Smooth muscle cell (in vitro differentiated cells): ENCODE measurements around the gene BMP2K. TPM values are rescaled to one million over a fixed set of nuclear protein-coding genes. Genes with fewer than 3 reads are reported as not detected.
A peak's percentile ranks its signal among the peaks of the same experiment; 100 is the strongest.

Experiments used
- DNase-seq: peaks from one replicate; lab custom pipeline; 2025; ENCODE audit not compliant: unreplicated experiment; lab: John Stamatoyannopoulos, UW
- H2AFZ ChIP-seq: fragments of 200-600 bp; sonication (generic); 2 replicates; pipeline ENCODE4 v1.6.0; 2016; ENCODE audit warnings: antibody characterized with exemption, low read depth, mild to moderate bottlenecking
- H3F3A ChIP-seq: fragments of 200-600 bp; sonication (generic); 2 replicates; pipeline ENCODE4 v1.6.0; 2017; ENCODE audit warnings: antibody characterized with exemption, low read depth
- H3K27ac ChIP-seq: fragments of 200-600 bp; sonication (generic); 2 replicates; pipeline ENCODE4 v1.5.1; 2016; ENCODE audit warnings: low read depth, mild to moderate bottlenecking
- H3K27me3 ChIP-seq: fragments of 200-600 bp; sonication (generic); 2 replicates; pipeline ENCODE4 v1.6.1; 2016; ENCODE audit warnings: low read depth, mild to moderate bottlenecking
- H3K36me3 ChIP-seq: fragments of 200-600 bp; sonication (generic); 2 replicates; pipeline ENCODE4 v1.5.1; 2016; ENCODE audit warnings: low read depth
- H3K4me1 ChIP-seq: fragments of 200-600 bp; sonication (generic); 2 replicates; pipeline ENCODE4 v1.5.1; 2016; ENCODE audit warnings: low read depth
- H3K4me2 ChIP-seq: fragments of 200-600 bp; sonication (generic); 2 replicates; pipeline ENCODE4 v1.6.0; 2016; ENCODE audit warnings: mild to moderate bottlenecking
- H3K4me3 ChIP-seq: fragments of 200-600 bp; sonication (generic); 2 replicates; pipeline ENCODE4 v1.5.1; 2016; ENCODE audit warnings: mild to moderate bottlenecking
- H3K79me2 ChIP-seq: fragments of 200-600 bp; sonication (generic); 2 replicates; pipeline ENCODE4 v1.6.0; 2016; ENCODE audit warnings: low read depth, mild to moderate bottlenecking
- H3K9ac ChIP-seq: fragments of 200-600 bp; sonication (generic); 2 replicates; pipeline ENCODE4 v1.6.0; 2016; ENCODE audit warnings: low read depth
- H3K9me3 ChIP-seq: fragments of 200-600 bp; sonication (generic); replicated peaks from 2 replicates; pipeline ENCODE4 v1.5.1; 2016; ENCODE audit warnings: low read depth
- H4K20me1 ChIP-seq: fragments of 200-600 bp; sonication (generic); 2 replicates; pipeline ENCODE4 v1.6.0; 2016; ENCODE audit warnings: low read depth
- CTCF ChIP-seq: fragments of 200-600 bp; sonication (generic); IDR thresholded peaks from 2 replicates; pipeline ENCODE4 v1.5.1; 2017; ENCODE audit warnings: borderline replicate concordance, mild to moderate bottlenecking, antibody characterized with exemption; ENCODE audit not compliant: insufficient read depth, poor library complexity, severe bottlenecking
- WGBS: methylation state at CpG from one replicate; pipeline ENCODE4 v1.1.7; 2016; ENCODE audit warnings: low lambda C conversion rate; 5-methylcytosine and 5-hydroxymethylcytosine counted together
- polyA plus RNA-seq: library from polyadenylated mRNA; unstranded; fragments of >200 nt; fragmentation: Nextera tagmentation; extraction: Ambion mirVana; gene quantifications from 2 replicates; pipeline ENCODE4 v1.2.1, GENCODE V29; 2016
- total RNA-seq: library from RNA; depleted of rRNA; stranded (reverse); fragments of >200 nt; gene quantifications from 2 replicates; pipeline ENCODE4 v1.2.3, GENCODE V29; 2014

The BMP2K gene
- total and polyA plus RNA-seq, 2 experiments from 2014 or later = 3.9 to 32.0 TPM

DNA sequence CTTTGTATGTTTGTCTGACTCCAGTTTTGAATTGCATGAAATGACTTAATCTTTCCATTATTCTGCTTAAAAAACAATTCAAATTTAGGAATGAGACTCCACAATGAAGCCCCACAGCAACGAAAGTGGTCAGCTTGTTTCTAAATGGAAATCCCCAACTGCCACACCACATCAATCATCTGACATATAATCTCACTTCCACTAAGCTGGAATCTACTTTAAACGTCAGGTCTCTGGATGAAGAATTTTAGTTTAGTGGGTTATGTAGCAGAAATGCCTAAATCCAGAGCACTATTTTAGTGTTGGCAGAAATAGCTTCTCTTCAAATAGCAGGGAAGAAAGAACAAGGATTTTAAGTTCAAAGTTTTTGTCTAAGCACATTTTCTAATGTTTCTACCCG is 1.7 kb upstream of the BMP2K start:
- H3K4me2 ChIP-seq = peak overlapping the region; percentile 90
- peaks cover 28% of the 10 kb centered on the region for H3K4me1 ChIP-seq
- H2AFZ ChIP-seq = no peak overlapping the region
- DNase-seq = no peak
- H3K27me3 ChIP-seq = no peaks in the 10 kb centered on the region
- no peaks in the 10 kb centered on the region for H3K9me3 ChIP-seq
- peaks cover 24% of the 10 kb centered on the region for H4K20me1 ChIP-seq
- H3K79me2 ChIP-seq = peaks cover 26% of the 10 kb centered on the region
- no peaks in the 10 kb centered on the region for H3K36me3 ChIP-seq
- peak overlapping the region; percentile 96 for H3K27ac ChIP-seq
- peak overlapping the region; percentile 64 for H3K4me3 ChIP-seq
- no peak overlapping the region for H3K9ac ChIP-seq
- TF ChIP-seq CTCF = no peak
- no peaks in the 10 kb centered on the region for H3F3A ChIP-seq
- 65% methylated on average over 3 of the region's 3 CpGs for WGBS

DNA sequence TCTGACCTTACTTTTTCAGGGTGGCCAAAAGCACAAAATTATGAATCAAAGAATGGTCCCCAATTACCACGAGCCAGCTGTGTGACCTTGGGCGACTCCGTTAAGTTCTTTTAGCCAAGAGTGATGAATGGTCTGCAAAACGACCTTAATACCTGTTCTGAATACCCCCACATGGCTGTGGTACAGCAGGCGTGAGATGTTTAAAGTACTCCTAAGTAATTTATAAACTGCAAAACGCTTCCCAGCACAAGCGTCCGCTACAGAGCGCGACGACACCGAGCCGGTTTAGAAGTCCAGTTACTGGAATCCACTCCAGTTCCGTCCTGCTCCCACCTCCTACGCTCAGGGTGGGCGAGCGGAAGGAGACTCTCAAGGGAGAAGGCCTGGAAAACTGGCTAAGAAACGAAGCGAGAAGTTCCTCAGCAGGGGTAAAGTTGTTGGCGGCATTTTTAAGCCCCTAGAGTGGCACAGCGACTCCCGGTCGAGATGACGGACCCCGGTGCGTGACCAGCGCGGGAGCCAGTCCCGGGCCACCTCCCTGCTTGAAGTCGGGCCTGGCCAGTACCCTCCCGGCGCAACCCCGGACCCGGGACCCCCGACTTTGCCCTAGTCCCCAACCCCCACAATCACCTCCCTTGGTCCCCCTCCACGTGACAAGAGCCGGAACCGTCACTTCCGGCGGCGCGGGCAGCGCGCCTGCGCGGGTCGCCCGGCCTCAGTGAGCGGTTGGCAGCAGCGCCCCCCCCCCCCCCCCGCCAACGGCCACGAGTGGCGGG is 659 bp upstream of the BMP2K start:
- H3K79me2 ChIP-seq = peaks cover 37% of the 10 kb centered on the region
- peak overlapping the region; percentile 90 for H3K4me2 ChIP-seq
- H3K27me3 ChIP-seq = no peaks in the 10 kb centered on the region
- peaks cover 24% of the 10 kb centered on the region for H4K20me1 ChIP-seq
- H3K36me3 ChIP-seq = no peaks in the 10 kb centered on the region
- DNase-seq = peak; percentile 90
- TF ChIP-seq CTCF = no peak
- peaks cover 28% of the 10 kb centered on the region for H3K4me1 ChIP-seq
- peak overlapping the region; percentile 94 for H3K9ac ChIP-seq
- 2% methylated on average over 29 of the region's 54 CpGs for WGBS
- H3K4me3 ChIP-seq = peak overlapping the region; percentile 64
- no peaks in the 10 kb centered on the region for H3K9me3 ChIP-seq
- no peaks in the 10 kb centered on the region for H3F3A ChIP-seq
- peak overlapping the region; percentile 96 for H3K27ac ChIP-seq
- H2AFZ ChIP-seq = peak overlapping the region; percentile 68

- Histone ChIP-seq H3K27ac (peak overlapping the region; percentile 96), H3K9ac (peak overlapping the region; percentile 63), H3K27me3 (no peaks in the 10 kb centered on the region), H3F3A (peaks cover 2% of the 10 kb centered on the region), H3K4me2 (peak overlapping the region; percentile 90), H4K20me1 (peaks cover 24% of the 10 kb centered on the region), H3K4me3 (peak overlapping the region; percentile 64), H3K4me1 (peaks cover 28% of the 10 kb centered on the region), H2AFZ (peak overlapping the region; percentile 45), H3K9me3 (no peaks in the 10 kb centered on the region), H3K36me3 (no peaks in the 10 kb centered on the region), H3K79me2 (peaks cover 51% of the 10 kb centered on the region)
- no peak for DNase-seq
- WGBS = under 1% methylated on average over 25 of the region's 28 CpGs
- no peak for TF ChIP-seq CTCF
These were observed 802 bp downstream of the BMP2K start for GRCh38 chr4:78776729-78777575.
